GM18868 (cell line): Measurements from ENCODE around the gene BNIP1.

Experiments used
- ATAC-seq: cut with Tn5 transposase; IDR thresholded peaks from one replicate; pipeline ENCODE4 v1.9.1; 2021; ENCODE audit warnings: mild to moderate bottlenecking, moderate library complexity; ENCODE audit not compliant: unreplicated experiment

Gene BNIP1

GRCh38 chr5:173163219-173163618 lies 18.9 kb downstream of the BNIP1 start:
- ATAC-seq, result no peak

GRCh38 chr5:173165177-173166016 lies 21.1 kb downstream of the BNIP1 start:
- no peak for ATAC-seq

- no peak for ATAC-seq
Observed at GRCh38 chr5:173172166-173172565, 27.8 kb downstream of the BNIP1 start.

- no peak for ATAC-seq
Observed at GRCh38 chr5:173175523-173175922, 31.2 kb downstream of the BNIP1 start.

GRCh38 chr5:173178369-173178910 lies 34.1 kb downstream of the BNIP1 start:
- no peak for ATAC-seq

GRCh38 chr5:173180331-173180730 lies 36.0 kb downstream of the BNIP1 start:
- no peak for ATAC-seq

GRCh38 chr5:173187054-173187743 lies 42.9 kb downstream of the BNIP1 start:
- no peak for ATAC-seq

GRCh38 chr5:173188280-173188679 lies 43.9 kb downstream of the BNIP1 start:
- no peak for ATAC-seq

- ATAC-seq, result no peak
Observed at GRCh38 chr5:173191015-173191414, 46.7 kb downstream of the BNIP1 start.

- ATAC-seq, result no peak
Observed at GRCh38 chr5:173191561-173191960, 47.2 kb downstream of the BNIP1 start.

GRCh38 chr5:173192561-173192960 lies 48.2 kb downstream of the BNIP1 start:
- no peak for ATAC-seq

- no peak for ATAC-seq
Observed at GRCh38 chr5:173196133-173196952, 52.0 kb downstream of the BNIP1 start.

- ATAC-seq, result no peak
Observed at GRCh38 chr5:173197375-173197891, 53.1 kb downstream of the BNIP1 start.

GRCh38 chr5:173198049-173198448 lies 53.7 kb downstream of the BNIP1 start:
- no peak for ATAC-seq

GRCh38 chr5:173200356-173200755 lies 56.0 kb downstream of the BNIP1 start:
- no peak for ATAC-seq

GRCh38 chr5:173201636-173202265 lies 57.4 kb downstream of the BNIP1 start:
- ATAC-seq, result no peak

GRCh38 chr5:173202266-173202875 lies 58.0 kb downstream of the BNIP1 start:
- no peak for ATAC-seq

- ATAC-seq, result no peak
Observed at GRCh38 chr5:173204185-173204979, 60.1 kb downstream of the BNIP1 start.

- ATAC-seq, result no peak
Observed at GRCh38 chr5:173205916-173206315, 61.6 kb downstream of the BNIP1 start.
